ENCODE data around the gene ZNF3. TPM values are rescaled to one million over a fixed set of nuclear protein-coding genes. Genes with fewer than 3 reads are reported as not detected.

ZNF3 gene
- total RNA-seq, 4 donors from 2014 or later = 14.5 to 25.4 (median 17.9) TPM

DNA sequence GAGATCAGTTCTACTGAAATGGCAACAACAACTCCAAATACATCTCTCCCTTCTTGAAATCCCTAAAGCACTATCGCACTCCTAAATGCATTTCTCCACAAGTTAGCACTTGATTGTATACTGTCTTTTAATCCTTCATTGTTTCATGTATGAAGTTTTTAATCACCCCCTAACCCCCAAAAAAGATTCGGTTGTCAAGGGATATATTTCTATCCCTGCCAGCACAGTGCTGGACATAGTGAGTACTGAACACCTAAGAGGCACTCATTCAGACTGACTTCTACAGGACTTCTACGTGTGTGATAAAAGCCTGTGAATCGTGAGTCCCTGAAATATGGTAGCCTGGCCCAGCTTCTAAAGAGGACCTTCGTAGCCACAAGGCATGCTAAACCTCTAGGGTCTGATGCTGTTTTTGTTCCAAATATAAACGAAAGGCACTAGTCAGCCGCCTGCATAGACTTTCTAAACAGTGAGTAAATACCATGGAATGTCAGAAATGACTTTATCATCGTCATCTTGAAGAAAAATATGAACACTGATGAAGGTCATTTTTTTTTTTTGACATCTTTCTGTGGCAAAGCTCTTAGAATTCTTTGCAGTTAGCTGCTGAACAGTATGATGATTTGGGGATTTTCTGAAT lies 46.5 kb downstream of the ZNF3 start:
- TF ChIP-seq, protein P1, sequence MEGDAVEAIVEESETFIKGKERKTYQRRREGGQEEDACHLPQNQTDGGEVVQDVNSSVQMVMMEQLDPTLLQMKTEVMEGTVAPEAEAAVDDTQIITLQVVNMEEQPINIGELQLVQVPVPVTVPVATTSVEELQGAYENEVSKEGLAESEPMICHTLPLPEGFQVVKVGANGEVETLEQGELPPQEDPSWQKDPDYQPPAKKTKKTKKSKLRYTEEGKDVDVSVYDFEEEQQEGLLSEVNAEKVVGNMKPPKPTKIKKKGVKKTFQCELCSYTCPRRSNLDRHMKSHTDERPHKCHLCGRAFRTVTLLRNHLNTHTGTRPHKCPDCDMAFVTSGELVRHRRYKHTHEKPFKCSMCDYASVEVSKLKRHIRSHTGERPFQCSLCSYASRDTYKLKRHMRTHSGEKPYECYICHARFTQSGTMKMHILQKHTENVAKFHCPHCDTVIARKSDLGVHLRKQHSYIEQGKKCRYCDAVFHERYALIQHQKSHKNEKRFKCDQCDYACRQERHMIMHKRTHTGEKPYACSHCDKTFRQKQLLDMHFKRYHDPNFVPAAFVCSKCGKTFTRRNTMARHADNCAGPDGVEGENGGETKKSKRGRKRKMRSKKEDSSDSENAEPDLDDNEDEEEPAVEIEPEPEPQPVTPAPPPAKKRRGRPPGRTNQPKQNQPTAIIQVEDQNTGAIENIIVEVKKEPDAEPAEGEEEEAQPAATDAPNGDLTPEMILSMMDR (IDR thresholded peaks at IDR 0.05) = no peak
- ATAC-seq (ENCODE audit: low FRiP score) = peak; percentile 79
- no peak for DNase-seq (ENCODE audit: low spot score)

DNA sequence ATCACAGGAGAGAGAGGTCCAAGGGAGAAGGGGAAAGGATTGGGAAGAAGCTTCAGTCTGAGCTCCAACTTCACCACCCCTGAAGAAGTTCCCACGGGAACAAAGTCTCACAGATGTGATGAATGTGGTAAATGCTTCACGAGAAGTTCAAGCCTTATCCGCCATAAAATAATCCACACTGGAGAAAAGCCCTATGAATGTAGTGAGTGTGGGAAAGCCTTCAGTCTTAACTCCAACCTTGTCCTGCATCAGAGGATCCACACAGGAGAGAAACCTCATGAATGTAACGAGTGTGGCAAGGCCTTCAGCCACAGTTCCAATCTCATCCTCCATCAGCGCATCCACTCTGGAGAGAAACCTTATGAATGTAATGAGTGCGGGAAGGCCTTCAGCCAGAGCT lies 48.0 kb downstream of the ZNF3 start:
- no peak for ATAC-seq (ENCODE audit: low FRiP score)
- TF ChIP-seq, protein P1 (IDR thresholded peaks at IDR 0.05) = no peak
- DNase-seq (ENCODE audit: low spot score) = no peak

DNA sequence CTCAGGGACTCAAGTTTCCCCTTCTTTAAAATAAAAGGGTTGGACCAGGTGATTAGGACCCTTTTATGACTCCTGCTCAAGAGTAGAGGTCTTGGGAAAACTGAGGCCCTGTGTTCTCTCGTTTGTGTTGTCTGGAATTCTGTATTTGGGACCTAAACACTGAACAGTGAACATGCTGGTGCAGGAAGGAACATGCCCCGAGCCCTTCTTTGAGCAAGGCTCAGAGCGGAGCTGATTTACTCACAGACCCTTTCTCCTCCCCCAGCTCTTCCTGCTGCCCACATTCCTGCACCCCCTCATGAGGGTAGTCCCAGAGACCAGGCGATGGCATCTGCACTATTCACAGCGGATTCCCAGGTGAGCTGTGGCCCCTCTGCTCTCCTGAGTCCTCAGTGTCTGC lies 51.9 kb downstream of the ZNF3 start:
- TF ChIP-seq, protein P1 (IDR thresholded peaks at IDR 0.05) = no peak
- DNase-seq (ENCODE audit: low spot score) = no peak
- no peak for ATAC-seq (ENCODE audit: low FRiP score)

DNA sequence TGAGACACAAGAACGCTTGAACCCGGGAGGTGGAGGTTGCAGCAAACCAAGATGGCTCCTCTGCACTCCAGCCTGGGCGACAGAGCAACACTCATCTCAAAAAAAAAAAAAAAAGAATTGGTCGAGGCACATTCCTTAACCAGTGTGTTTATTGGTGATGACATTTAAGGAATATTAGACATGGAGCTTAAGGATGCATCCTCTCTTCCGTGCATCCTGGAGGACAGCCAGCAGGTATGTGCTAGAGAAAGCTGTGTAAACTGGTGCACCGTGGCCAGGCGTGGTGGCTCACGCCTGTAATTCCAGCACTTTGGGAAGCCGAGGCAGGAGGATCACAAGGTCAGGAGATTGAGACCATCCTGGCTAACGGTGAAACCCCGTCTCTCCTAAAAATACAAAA lies 54.3 kb downstream of the ZNF3 start:
- TF ChIP-seq, protein P1 (IDR thresholded peaks at IDR 0.05) = no peak
- DNase-seq (ENCODE audit: low spot score) (no peak), ATAC-seq (ENCODE audit: low FRiP score) (no peak)

DNA sequence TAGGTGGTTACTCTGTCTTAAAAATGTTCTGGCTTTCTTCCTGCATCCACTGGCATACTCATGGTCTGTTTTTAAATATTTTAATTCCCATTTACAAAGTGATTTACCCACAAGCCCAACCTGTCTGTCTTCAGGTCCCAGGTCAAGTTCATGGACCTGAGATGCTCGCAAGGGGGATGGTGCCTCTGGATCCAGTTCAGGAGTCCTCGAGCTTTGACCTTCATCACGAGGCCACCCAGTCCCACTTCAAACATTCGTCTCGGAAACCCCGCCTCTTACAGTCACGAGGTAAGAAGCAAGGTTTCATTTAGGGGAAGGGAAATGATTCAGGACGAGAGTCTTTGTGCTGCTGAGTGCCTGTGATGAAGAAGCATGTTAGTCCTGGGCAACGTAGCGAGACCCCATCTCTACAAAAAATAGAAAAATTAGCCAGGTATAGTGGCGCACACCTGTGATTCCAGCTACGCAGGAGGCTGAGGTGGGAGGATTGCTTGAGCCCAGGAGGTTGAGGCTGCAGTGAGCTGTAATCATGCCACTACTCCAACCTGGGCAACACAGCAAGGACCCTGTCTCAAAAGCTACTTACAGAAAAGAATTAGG lies 57.4 kb downstream of the ZNF3 start:
- TF ChIP-seq, protein P1 (IDR thresholded peaks at IDR 0.05) = no peak
- DNase-seq (ENCODE audit: low spot score) (no peak), ATAC-seq (ENCODE audit: low FRiP score) (no peak)

DNA sequence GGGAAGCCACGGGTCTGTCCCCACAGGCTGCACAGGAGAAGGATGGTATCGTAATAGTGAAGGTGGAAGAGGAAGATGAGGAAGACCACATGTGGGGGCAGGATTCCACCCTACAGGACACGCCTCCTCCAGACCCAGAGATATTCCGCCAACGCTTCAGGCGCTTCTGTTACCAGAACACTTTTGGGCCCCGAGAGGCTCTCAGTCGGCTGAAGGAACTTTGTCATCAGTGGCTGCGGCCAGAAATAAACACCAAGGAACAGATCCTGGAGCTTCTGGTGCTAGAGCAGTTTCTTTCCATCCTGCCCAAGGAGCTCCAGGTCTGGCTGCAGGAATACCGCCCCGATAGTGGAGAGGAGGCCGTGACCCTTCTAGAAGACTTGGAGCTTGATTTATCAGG lies 58.0 kb downstream of the ZNF3 start:
- TF ChIP-seq, protein P1 (IDR thresholded peaks at IDR 0.05) = no peak
- no peak for DNase-seq (ENCODE audit: low spot score)
- ATAC-seq (ENCODE audit: low FRiP score) = no peak

DNA sequence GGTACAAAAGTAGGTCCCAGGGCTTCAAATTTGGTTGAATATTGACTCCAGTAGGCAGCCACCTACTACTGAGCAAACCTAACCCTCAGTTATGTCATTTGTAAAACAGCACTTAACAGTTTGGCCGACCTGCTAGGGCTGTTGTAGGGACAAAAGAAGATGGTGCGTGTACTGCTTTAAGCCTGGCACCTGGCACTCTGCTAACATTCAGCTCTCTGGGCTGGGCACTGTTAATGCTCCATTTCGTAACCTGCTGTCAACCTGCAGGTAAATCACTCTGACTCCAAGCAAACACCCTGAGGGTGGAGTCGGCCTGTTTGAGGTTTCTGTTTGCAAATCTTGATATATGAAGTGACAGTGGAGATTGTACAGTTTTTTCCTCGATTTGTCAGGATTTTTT lies 58.9 kb downstream of the ZNF3 start:
- TF ChIP-seq, protein P1 (IDR thresholded peaks at IDR 0.05) = no peak
- ATAC-seq (ENCODE audit: low FRiP score) = peak; percentile 70
- no peak for DNase-seq (ENCODE audit: low spot score)
